ENCODE measurements around the gene ATP2A2. TPM values are rescaled to one million over a fixed set of nuclear protein-coding genes. Genes with fewer than 3 reads are reported as not detected.

The ATP2A2 gene
- total and polyA plus RNA-seq, 7 donors: 691 to 2,814 (median 1,378) TPM

DNA sequence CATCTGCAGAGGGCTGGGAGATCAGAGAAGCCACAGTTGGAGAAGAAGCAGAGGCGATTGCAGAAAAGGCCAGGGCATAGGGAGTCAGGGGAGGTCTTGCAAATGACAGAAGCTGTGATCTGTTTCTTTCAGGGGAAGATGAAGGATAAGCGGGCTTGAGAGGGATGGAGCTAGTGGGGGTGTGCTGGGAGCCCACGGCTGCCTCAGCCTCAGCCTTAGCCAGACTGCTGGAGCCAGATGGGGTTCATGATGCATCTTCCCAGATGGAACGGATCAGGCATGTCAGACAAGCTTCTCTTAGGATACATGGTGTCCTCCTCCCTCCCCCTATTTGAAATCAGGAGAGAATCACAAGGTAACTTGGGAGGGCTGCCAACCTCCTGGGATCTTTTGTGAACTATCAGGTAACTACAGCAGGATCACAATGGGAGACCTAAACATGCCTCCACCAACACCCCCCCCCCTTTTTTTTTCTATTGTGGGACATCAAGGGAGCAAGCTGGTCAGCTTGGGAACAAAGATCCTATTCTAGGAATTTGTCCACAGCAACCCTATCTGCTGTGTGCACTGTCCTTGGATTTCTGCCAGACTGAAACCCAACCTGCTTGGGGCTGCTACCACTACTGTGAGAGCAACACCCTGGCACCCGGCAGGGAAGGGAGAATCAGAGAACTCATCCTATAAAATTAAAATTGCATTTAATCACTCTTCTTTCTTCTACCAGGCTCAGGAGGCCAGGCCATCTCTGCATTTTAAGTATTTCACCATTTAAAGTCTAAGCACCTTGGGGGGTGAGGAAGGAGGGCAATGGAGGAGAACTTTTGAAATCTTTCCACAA lies 10.7 kb upstream of the ATP2A2 start:
- Histone ChIP-seq H3K36me3 (ENCODE audit: insufficient read depth in 1 of 2, low read depth in 1 of 2) (no peaks in the 10 kb centered on the region), H3K4me3 (peak overlapping the region; percentile 5), H3K4me1 (peaks cover 46% of the 10 kb centered on the region), H3K27ac (peak overlapping the region; percentile 58), H3K27me3 (ENCODE audit: insufficient read depth in 3 of 3, low read length in 2 of 3) (no peaks in the 10 kb centered on the region), H3K9me3 (no peaks in the 10 kb centered on the region)
- TF ChIP-seq, protein P1, sequence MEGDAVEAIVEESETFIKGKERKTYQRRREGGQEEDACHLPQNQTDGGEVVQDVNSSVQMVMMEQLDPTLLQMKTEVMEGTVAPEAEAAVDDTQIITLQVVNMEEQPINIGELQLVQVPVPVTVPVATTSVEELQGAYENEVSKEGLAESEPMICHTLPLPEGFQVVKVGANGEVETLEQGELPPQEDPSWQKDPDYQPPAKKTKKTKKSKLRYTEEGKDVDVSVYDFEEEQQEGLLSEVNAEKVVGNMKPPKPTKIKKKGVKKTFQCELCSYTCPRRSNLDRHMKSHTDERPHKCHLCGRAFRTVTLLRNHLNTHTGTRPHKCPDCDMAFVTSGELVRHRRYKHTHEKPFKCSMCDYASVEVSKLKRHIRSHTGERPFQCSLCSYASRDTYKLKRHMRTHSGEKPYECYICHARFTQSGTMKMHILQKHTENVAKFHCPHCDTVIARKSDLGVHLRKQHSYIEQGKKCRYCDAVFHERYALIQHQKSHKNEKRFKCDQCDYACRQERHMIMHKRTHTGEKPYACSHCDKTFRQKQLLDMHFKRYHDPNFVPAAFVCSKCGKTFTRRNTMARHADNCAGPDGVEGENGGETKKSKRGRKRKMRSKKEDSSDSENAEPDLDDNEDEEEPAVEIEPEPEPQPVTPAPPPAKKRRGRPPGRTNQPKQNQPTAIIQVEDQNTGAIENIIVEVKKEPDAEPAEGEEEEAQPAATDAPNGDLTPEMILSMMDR (IDR thresholded peaks at IDR 0.05): no peak
- ATAC-seq (peak; percentile 86 to 89 (median 88)), DNase-seq (peak; percentile 58 to 86)
- intact Hi-C loops (cut with DNase I): loop anchor here (5.0 to 10.0 kb wide), 2 partner anchors 33 to 166 kb away; no protein-coding TSS in a partner anchor
- WGBS, 3 donors: 28 to 34% (median 30%) methylated on average over 5 of the region's 5 CpGs

- H3K4me1 ChIP-seq: peaks cover 46% of the 10 kb centered on the region
Observed at GRCh38 chr12:110271015-110271414, 10.0 kb upstream of the ATP2A2 start.

DNA sequence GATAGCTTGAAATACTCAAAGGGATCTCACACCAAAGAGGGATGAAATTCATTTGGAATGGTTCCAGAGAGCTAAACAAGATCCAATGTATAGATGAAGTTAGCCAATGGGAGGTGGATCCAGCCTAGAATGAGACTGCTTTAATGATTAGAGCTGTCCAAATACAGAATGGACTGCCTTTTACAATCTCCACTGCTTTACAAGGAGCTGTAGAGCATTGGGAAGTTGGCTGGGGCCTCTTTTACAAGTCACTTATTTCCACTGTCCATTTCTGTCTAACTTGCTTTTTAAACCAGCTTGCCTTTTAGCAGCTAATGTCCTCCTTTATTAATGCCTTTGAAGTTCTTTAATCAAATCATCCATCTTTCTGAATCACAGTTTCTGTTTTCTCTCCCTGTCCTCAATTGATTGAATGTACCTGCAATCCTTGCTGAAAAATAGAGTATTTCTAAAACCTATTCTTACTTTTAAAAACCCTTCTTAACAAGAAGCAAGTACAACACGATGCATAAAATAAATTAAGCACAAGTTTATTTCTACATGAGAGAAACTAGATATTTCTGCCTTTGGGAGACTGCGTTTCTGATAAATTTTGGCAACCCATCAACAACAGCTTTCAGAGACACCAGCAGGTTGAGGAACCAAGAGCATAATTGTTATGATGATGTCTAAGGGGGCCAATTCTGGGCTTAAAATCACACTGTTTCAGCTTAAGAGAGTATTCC lies 3.4 kb upstream of the ATP2A2 start:
- Histone ChIP-seq H3K27ac (peak overlapping the region; percentile 96), H3K4me3 (no peak overlapping the region), H3K27me3 (ENCODE audit: insufficient read depth in 3 of 3, low read length in 2 of 3) (no peaks in the 10 kb centered on the region), H3K36me3 (ENCODE audit: insufficient read depth in 1 of 2, low read depth in 1 of 2) (peaks cover 0 to under 1% of the 10 kb centered on the region in 2 donors), H3K4me1 (peaks cover 10% of the 10 kb centered on the region), H3K9me3 (no peaks in the 10 kb centered on the region)
- intact Hi-C loops (cut with DNase I): loop anchor here (5.0 to 10.0 kb wide), 2 partner anchors 55 to 173 kb away; no protein-coding TSS in a partner anchor
- ATAC-seq (no peak), DNase-seq (no peak)
- TF ChIP-seq, protein P1 (IDR thresholded peaks at IDR 0.05): no peak
- 52 to 54% (median 52%) methylated on average over 2 of the region's 2 CpGs for WGBS, 3 donors

More at GRCh38 chr12:110271015-110271414, 10.0 kb upstream of the ATP2A2 start:
- no peaks in the 10 kb centered on the region for H3K36me3 ChIP-seq (ENCODE audit: insufficient read depth in 1 of 2, low read depth in 1 of 2)
- peak overlapping the region; percentile 5 for H3K4me3 ChIP-seq
- DNase-seq: no peak
- TF ChIP-seq, protein P1 (IDR thresholded peaks at IDR 0.05): no peak
- H3K27ac ChIP-seq: peak overlapping the region; percentile 58
- 33 to 56% (median 50%) methylated on average over 2 of the region's 2 CpGs for WGBS, 3 donors
- intact Hi-C loops (cut with DNase I): loop anchor here (5.0 to 10.0 kb wide), 2 partner anchors 34 to 166 kb away; no protein-coding TSS in a partner anchor
- ATAC-seq: no peak
- H3K9me3 ChIP-seq: no peaks in the 10 kb centered on the region
- no peaks in the 10 kb centered on the region for H3K27me3 ChIP-seq (ENCODE audit: insufficient read depth in 3 of 3, low read length in 2 of 3)

DNA sequence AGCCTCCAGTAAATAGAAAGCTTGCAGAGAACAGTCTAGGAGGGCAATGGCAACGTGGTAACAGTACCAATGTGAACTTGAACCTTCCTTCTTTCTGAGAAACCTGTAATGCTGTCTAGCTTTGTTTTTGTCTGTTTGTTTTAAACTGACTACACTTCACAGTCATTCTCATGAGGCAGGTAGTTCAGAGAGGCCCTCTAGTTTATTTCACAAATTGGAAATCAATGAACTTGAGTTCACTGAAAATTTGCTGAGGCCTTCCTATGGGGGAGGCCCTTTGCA lies 2.9 kb upstream of the ATP2A2 start:
- peaks cover 10% of the 10 kb centered on the region for H3K4me1 ChIP-seq
- no peak overlapping the region for H3K4me3 ChIP-seq
- ATAC-seq: no peak
- intact Hi-C loops (cut with DNase I): loop anchor here (5.0 to 10.0 kb wide), 2 partner anchors 56 to 173 kb away; no protein-coding TSS in a partner anchor
- 71 to 74% (median 72%) methylated on average over 1 of the region's 1 CpG for WGBS, 3 donors
- peak overlapping the region; percentile 96 for H3K27ac ChIP-seq
- H3K36me3 ChIP-seq (ENCODE audit: insufficient read depth in 1 of 2, low read depth in 1 of 2): peaks cover 0 to 6% of the 10 kb centered on the region in 2 donors
- no peak for DNase-seq
- TF ChIP-seq, protein P1 (IDR thresholded peaks at IDR 0.05): no peak
- H3K27me3 ChIP-seq (ENCODE audit: insufficient read depth in 3 of 3, low read length in 2 of 3): no peaks in the 10 kb centered on the region
- no peaks in the 10 kb centered on the region for H3K9me3 ChIP-seq

Measured in psoas muscle (tissue), 8 donors.